GM21786 (cell line): ENCODE measurements around the gene BCL2L13.

ENCODE experiments used
- ATAC-seq: cut with Tn5 transposase; IDR thresholded peaks from one replicate; pipeline ENCODE4 v1.9.1; 2021; ENCODE audit not compliant: unreplicated experiment

The BCL2L13 gene

GRCh38 chr22:17726006-17726927, 87.7 kb downstream of the BCL2L13 start:
- no peak for ATAC-seq

- no peak for ATAC-seq
These were observed 88.7 kb downstream of the BCL2L13 start for GRCh38 chr22:17726928-17727897.

GRCh38 chr22:17728786-17729185, 90.2 kb downstream of the BCL2L13 start:
- no peak for ATAC-seq

GRCh38 chr22:17729561-17729960, 91.0 kb downstream of the BCL2L13 start:
- no peak for ATAC-seq

- no peak for ATAC-seq
These were observed 93.8 kb downstream of the BCL2L13 start for GRCh38 chr22:17732251-17732854.

GRCh38 chr22:17733466-17733865, 94.9 kb downstream of the BCL2L13 start:
- ATAC-seq = no peak

GRCh38 chr22:17734187-17734586, 95.6 kb downstream of the BCL2L13 start:
- no peak for ATAC-seq

- no peak for ATAC-seq
These were observed 100.0 kb downstream of the BCL2L13 start for GRCh38 chr22:17738386-17739128.

GRCh38 chr22:17739196-17739975, 100.8 kb downstream of the BCL2L13 start:
- ATAC-seq = no peak

- ATAC-seq = no peak
These were observed 103.4 kb downstream of the BCL2L13 start for GRCh38 chr22:17741866-17742526.

GRCh38 chr22:17742527-17742902, 104.0 kb downstream of the BCL2L13 start:
- no peak for ATAC-seq

GRCh38 chr22:17743661-17744411, 105.3 kb downstream of the BCL2L13 start:
- no peak for ATAC-seq

- no peak for ATAC-seq
These were observed 105.9 kb downstream of the BCL2L13 start for GRCh38 chr22:17744430-17744829.

- ATAC-seq = no peak
These were observed 108.4 kb downstream of the BCL2L13 start for GRCh38 chr22:17746916-17747315.

GRCh38 chr22:17748555-17749353, 110.2 kb downstream of the BCL2L13 start:
- no peak for ATAC-seq

GRCh38 chr22:17749605-17750395, 111.2 kb downstream of the BCL2L13 start:
- ATAC-seq = no peak

- ATAC-seq = no peak
These were observed 113.0 kb downstream of the BCL2L13 start for GRCh38 chr22:17751596-17751995.
